DMS114 treated with DMSO at 0.1 percent for 48 hours (cell line): ENCODE data around the gene SLC11A2.
"Not testable (repeated sequence)": the region's sequence is repeated elsewhere in the genome, so short reads cannot be mapped to it uniquely, and the experiment has no call there.

ENCODE experiments used
- DNase-seq: peaks from one replicate; lab custom pipeline; 2025; ENCODE audit not compliant: unreplicated experiment; lab: John Stamatoyannopoulos, UW

The SLC11A2 gene

DNA sequence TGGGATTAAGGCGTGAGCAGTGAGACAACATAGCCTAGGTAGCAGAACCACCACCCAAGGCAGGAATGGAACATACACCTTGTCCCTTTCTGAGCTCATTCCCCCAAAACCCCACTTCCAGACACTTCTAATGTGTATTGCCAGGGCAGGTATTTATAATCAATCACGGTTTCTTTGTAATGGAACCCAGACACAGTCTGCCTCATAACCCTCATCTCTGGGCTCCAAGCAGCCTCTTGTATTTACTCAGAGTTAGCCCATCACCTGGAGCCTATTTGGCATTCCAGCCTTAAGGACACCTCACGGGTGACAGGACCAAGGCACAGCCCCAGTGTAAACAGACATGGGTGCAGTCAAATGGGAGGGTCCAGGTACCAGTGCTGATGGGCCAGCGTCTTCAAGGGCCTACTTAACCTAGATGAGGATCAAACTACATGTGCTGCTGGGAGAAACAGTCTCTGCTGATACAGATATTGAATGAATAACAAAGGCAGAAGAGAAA is 76.3 kb downstream of the SLC11A2 start:
- DNase-seq, result no peak

DNA sequence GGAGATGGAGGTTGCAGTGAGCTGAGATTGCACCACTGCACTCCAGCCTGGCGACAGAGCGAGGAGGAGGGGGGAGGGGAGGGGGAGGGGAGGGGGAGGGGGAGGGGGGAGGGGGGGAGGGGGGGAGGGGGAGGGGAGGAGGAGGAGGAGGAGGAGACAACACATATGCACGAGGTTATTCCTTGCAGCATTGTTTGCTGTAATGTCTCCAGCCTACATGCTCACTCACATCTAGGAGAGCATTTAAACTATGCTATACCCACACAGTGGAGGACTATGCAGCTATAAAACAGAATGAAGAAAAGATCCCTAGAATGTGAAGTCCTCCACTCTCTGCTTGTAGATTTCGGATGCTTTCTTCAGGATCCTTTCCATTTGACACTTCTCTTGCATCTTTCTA is 77.4 kb downstream of the SLC11A2 start:
- DNase-seq, result no peak

DNA sequence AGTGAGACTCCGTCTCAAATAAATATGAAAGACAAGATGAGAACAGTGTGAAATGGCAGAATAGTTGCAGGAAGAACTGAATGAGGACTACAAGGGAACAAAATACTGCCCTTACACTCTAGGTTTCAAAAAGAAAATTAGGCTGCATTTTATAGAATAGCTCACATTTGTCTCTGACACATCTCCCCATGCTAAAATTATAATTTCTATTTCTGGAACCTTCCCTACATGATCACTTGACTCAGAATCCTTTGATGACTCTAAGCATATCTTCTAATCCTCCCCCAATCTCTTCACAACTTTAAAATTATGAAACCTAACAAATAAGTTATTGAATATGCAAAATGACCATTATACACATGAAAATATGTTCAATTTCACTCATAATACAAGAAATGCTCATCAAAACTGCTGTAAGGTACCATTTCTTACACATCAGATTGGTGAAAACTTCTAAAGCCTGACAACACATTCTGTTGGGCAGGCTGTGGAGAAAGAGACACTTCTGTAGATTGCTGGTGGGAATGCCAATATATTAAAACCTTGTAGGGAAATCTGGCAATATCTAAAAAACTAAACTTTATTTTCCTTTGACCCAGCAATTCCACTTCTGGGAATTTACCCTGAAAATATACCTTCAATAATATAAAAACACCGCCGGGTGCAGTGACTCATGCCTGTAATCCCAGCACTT is 78.1 kb downstream of the SLC11A2 start:
- no peak for DNase-seq

DNA sequence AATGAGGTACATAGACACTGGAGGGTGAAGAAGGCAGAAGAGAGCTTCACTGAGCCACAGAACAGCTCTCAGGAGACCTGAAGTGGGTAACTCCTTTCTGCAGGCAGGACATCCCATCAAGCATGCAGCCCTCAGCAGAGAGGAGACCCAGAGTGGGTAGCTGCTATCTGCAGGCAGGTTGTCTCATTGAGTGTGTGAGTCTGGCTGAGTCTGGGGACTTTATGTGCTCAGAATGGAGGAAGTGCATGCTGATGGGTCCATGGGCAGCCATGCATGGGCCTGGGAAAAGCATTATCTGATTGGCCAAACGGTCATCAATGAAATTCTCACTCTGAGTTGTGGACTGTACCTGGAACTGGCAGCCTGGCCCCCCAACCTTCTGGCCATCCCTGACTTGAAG is 88.5 kb downstream of the SLC11A2 start:
- no peak for DNase-seq

DNA sequence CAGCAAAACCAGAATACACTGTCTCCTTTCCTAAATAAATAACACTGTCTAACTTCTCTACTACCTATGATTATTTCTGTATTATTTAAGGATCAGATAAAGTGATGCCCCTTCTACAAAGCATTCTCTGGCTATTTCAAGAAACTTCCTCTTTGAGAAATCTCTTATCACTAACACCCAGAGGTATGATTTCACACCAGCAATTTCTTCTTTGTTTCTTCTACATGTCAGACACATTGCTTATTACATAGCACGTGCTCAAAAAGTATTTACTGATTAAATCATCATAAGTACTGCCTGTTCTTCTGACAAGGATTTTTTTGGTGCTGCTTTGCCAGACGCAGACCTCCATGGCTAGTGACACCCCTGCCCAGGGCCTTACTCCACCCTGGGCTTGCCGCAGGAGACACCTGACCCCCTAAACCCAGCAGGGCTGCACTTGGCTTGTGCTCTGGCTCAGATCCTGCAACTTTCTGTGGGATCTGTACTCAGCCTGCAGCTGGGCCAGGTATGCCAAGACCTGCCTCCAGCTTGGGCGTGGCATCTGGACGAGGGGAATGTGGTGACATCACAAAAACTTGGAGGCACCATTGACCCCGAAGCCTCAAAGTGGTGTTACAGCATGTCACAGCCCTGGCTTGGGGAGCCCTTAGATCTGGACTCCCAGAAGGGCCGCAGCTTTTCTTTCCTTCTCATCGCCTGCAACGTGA is 89.2 kb downstream of the SLC11A2 start:
- no peak for DNase-seq

DNA sequence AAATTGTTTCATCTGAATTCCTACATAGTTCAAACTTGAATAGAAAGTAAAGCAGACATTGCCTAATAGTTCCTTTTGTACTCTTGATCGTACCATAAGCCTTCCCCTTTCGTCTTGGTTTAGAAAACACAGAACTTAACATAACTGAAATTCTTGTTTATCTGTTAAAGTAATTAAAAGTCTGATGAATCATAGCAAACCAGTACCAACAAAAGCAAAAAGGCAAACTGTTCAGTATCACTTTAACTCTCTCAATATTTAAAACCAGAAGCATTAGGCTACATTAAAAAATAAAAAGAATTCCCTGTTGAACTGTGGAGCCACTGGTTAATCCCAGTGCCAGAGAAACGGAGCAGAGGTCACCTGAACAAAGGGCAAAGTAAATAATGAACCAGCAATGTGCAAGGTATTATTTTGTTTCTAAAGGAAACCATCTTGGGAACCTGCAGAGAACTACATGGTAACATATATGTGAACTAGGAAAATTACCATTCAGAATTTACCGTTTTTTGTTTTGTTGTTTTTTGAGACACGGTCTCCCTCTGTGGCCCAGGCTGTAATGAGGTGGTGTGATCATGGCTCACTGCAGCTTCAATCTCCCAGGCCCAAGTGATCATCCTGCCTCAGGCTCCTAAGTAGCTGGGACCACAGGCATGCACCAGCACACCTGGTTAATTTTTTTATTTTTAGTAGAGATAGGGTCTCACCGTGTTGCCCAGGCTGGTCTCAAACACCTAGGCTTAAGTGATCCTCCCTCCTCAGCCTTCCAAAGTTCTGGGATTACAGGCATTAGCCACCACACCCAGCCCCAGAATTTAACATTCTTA is 91.0 kb downstream of the SLC11A2 start:
- no peak for DNase-seq

DNA sequence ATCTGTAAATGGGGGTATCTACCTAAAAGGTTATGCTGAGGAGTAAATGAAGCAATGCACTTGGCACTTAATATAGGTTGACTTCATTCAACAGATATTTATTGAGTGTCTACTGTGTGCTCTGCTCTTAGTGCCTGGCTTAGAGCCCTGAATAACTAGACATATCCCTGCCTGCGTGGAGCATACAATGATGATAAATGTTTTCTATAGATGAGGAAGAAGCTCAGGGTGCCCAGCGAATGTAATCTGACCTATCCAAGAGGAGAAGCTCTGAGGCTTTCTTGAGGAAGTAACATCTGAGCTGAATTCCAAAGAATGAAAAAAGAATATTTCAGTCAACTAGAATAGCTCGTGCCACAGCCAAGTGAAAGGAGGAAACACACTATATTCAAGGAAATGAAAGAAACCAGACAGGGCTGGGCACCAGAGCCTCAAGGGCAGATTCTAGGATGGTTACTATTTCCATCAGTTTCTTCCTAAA is 91.8 kb downstream of the SLC11A2 start:
- DNase-seq, result no peak

DNA sequence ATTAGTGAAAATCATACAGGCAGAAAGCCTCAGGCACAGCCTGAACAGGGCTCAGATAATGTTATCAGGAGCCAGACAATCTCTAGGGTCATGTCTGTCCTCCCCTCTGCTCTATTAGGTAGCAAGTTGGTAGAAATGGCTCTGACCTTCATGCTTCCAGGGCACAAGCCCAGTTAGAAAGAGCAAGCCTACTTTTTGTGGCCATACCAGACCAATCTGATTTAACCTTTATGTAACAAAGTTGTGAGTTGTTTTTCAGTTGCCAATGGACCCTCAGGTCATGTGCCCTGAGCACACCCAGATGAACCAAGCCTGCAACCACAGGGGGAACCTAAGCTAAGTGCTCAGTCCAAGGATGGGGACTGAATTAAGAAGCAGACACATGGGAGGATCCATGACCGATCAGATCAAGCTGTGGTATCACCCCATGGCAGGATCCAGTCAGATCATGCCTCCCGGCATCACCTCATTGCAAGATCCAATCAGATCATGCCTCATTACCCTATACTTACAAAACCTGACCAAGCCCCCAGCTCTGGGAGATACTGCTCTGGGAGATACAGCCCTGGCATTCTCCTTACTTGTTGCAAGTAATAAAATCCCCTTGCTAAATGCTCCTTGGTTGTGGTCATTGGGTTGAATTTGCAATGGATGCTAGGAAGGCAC is 92.6 kb downstream of the SLC11A2 start:
- DNase-seq, result no peak

DNA sequence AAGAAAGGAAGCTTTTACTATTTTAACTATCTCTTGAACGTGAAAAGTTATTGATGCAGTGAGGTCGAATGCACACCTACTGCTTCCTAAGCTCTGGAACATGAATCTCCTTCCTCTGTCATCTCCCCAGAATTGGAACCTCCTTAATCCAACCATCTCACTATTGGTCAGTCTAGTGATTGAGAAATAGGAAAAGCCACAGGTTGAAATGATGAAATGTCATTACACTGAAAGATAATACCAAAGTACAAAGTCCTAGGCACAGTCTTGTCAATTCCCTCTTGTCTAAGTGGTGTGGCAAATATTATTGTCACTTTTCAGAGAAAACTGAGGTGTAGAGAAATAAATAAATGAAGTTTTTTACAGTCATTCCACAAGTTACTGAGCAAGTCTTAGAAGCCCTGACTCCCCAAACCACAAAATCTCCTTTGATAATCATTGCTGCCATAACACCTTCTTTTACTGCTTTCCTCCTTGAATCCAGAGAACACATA is 93.3 kb downstream of the SLC11A2 start:
- DNase-seq, result no peak

DNA sequence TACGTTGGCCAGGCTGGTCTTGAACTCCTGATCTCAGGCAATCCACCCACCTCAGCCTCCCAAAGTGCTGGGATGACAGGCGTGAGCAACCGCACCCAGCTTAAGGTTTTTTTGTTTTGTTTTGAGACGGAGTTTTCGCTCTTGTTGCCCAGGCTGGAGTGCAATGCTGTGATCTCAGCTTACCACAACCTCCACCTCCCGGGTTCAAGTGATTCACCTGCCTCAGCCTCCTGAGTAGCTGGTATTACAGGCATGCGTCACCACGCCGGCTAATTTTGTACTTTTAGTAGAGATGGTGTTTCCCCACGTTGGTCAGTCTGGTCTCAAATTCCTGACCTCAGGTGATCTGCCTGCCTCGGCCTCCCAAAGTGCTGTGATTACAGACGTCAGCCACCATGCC is 95.7 kb downstream of the SLC11A2 start:
- DNase-seq, result not testable (repeated sequence)

DNA sequence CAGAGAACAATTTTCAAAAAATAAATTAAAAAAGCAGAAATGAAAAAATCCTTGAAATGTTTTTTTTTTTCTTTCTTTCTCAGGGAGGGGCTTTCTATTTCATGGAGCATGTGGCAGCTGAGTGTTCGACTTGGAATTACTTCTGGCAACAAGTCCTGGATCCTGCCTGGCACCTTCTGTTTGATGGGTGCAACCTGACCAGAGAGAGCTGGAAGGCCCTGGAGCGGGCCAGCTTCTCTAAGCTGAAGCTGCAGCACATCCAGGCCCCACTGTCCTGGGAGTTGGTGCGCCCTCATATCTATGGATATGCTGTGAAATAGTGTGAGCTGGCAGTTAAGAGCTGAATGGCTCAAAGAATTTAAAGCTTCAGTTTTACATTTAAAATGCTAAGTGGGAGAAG is 96.4 kb downstream of the SLC11A2 start:
- DNase-seq, result no peak
